GM12878 (cell line): Measurements from ENCODE around the gene SLC6A17. TPM values are rescaled to one million over a fixed set of nuclear protein-coding genes. Genes with fewer than 3 reads are reported as not detected.

ENCODE experiments used
- ATAC-seq: fragments of 200-7000 bp; cut with Tn5 transposase; 3 replicates; pipeline ENCODE4 v1.9.1; 2020; ENCODE audit warnings: mild to moderate bottlenecking, moderate library complexity
- BruUV-seq: library from RNA; stranded (reverse); fragments of 400-500 nt; replicated peaks from 2 replicates; lab custom pipeline; 2021; lab: Mats Ljungman, UMichigan
- CTCF ChIA-PET: fragments of 300-600 bp; sonication (Branson Sonifier 250); formaldehyde crosslinking; extraction: SDS; loops from one replicate; lab custom pipeline; 2021; ENCODE audit warnings: inconsistent platforms; lab: Yijun Ruan, JAX
- POLR2A ChIA-PET: fragments of 350-600 bp; formaldehyde crosslinking; extraction: SDS; loops from one replicate; lab custom pipeline; 2021; ENCODE audit warnings: inconsistent platforms; lab: Charles Lee
- RAD21 ChIA-PET: fragments of 300-600 bp; sonication (Branson Sonifier 250); formaldehyde crosslinking; loops from one replicate; lab custom pipeline; 2023; ENCODE audit warnings: antibody characterized with exemption; ENCODE audit not compliant: unreplicated experiment; lab: Charles Lee
- SMC1A ChIA-PET: fragments of 300-600 bp; sonication (Branson Sonifier 250); formaldehyde crosslinking; loops from one replicate; lab custom pipeline; 2023; ENCODE audit not compliant: unreplicated experiment, uncharacterized antibody; lab: Charles Lee
- DNase-seq: peaks from one replicate; pipeline ENCODE4 v3.0.0-alpha.2; 2011; ENCODE audit warnings: low read depth, low spot score
- FAIRE-seq: peaks from 3 replicates; lab custom pipeline; 2011; peaks lifted over from hg19 to GRCh38; lab: Jason Lieb, UNC
- H2AFZ ChIP-seq: 2 replicates; pipeline ENCODE4 v1.6.0; 2011; ENCODE audit warnings: low read depth, low read length, control low read depth; ENCODE audit not compliant: control insufficient read depth
- H3K27ac ChIP-seq: 2 replicates; pipeline ENCODE4 v1.5.1; 2011; ENCODE audit warnings: control low read depth; ENCODE audit not compliant: control insufficient read depth, insufficient read depth
- H3K27me3 ChIP-seq, 2 experiments: replicated peaks in 1 of 2; 2 replicates each; pipeline versions ENCODE4 v1.6.0 to v1.6.1; 2011; ENCODE audit warnings: low read length in 1 of 2; ENCODE audit not compliant: control insufficient read depth in 2 of 2, insufficient read depth in 2 of 2
- H3K36me3 ChIP-seq, 2 experiments: 2 replicates each; pipeline ENCODE4 v1.5.1; 2011; ENCODE audit warnings: low read length in 1 of 2; ENCODE audit not compliant: control insufficient read depth in 2 of 2, insufficient read depth in 2 of 2
- H3K4me1 ChIP-seq: 2 replicates; pipeline ENCODE4 v1.6.1; 2011; ENCODE audit warnings: mild to moderate bottlenecking, low read length, moderate library complexity, mixed read lengths; ENCODE audit not compliant: control insufficient read depth, insufficient read depth
- H3K4me2 ChIP-seq: 2 replicates; pipeline ENCODE4 v1.6.0; 2011; ENCODE audit warnings: control low read depth; ENCODE audit not compliant: control insufficient read depth, insufficient read depth
- H3K4me3 ChIP-seq: fragments of 200-600 bp; sonication (generic); 2 replicates; pipeline ENCODE4 v1.5.1; 2016
- H3K79me2 ChIP-seq: 2 replicates; pipeline ENCODE4 v1.6.0; 2011; ENCODE audit warnings: low read length; ENCODE audit not compliant: control insufficient read depth, insufficient read depth
- H3K9ac ChIP-seq: 2 replicates; pipeline ENCODE4 v1.8.0; 2011; ENCODE audit warnings: low read length, control low read depth, mixed read lengths; ENCODE audit not compliant: control insufficient read depth, insufficient read depth
- H3K9me3 ChIP-seq: replicated peaks from 3 replicates; pipeline ENCODE4 v1.5.1; 2011; ENCODE audit warnings: mild to moderate bottlenecking, low read length; ENCODE audit not compliant: control insufficient read depth, insufficient read depth
- H4K20me1 ChIP-seq: 2 replicates; pipeline ENCODE4 v1.6.0; 2011; ENCODE audit not compliant: control insufficient read depth, insufficient read depth
- CEBPB ChIP-seq, 2 experiments: fragments of 150-350 bp in 1 of 2; IDR thresholded peaks; 2 replicates each; pipeline ENCODE4 v1.6.1; 2012 to 2014; ENCODE audit warnings: low read depth in 2 of 2, low read length in 2 of 2, borderline replicate concordance in 1 of 2, inconsistent platforms in 1 of 2
- CHD1 ChIP-seq: IDR thresholded peaks from 2 replicates; pipeline ENCODE4 v1.6.1; 2012; ENCODE audit warnings: low read depth, low read length, improper control_type of control experiment
- DPF2 ChIP-seq: fragments of 450-650 bp; IDR thresholded peaks from 2 replicates; pipeline ENCODE4 v1.6.1; 2017; ENCODE audit warnings: mild to moderate bottlenecking
- EED ChIP-seq: sonication (generic); IDR thresholded peaks from 2 replicates; pipeline ENCODE4 v1.6.1; 2016; ENCODE audit warnings: antibody characterized with exemption, low read depth
- GATAD2B ChIP-seq: fragments of 450-650 bp; conservative IDR thresholded peaks from 2 replicates; pipeline ENCODE4 v1.6.1; 2017; ENCODE audit warnings: low read depth, mild to moderate bottlenecking, moderate library complexity
- JUNB ChIP-seq: IDR thresholded peaks from 2 replicates; pipeline ENCODE4 v1.6.1; 2016; ENCODE audit warnings: antibody characterized with exemption, mild to moderate bottlenecking
- KLF5 ChIP-seq: fragments of 450-650 bp; IDR thresholded peaks from 2 replicates; pipeline ENCODE4 v1.6.1; 2014; ENCODE audit warnings: mild to moderate bottlenecking; ENCODE audit not compliant: partially characterized antibody
- NR2C2 ChIP-seq: IDR thresholded peaks from 2 replicates; pipeline ENCODE4 v1.6.1; 2011; ENCODE audit warnings: borderline replicate concordance, low read depth; ENCODE audit not compliant: control insufficient read depth, insufficient read length
- TARDBP ChIP-seq: IDR thresholded peaks from 2 replicates; pipeline ENCODE4 v1.6.1; 2016; ENCODE audit warnings: borderline replicate concordance
- YBX1 ChIP-seq: fragments of 450-650 bp; IDR thresholded peaks from 2 replicates; pipeline ENCODE4 v1.6.1; 2016; ENCODE audit warnings: antibody characterized with exemption
- WGBS: methylation state at CpG from one replicate; pipeline ENCODE4 v1.1.6; 2016; ENCODE audit warnings: low lambda C conversion rate; ENCODE audit not compliant: insufficient replicate concordance, insufficient coverage; ENCODE audit errors: missing lambda C conversion rate; 5-methylcytosine and 5-hydroxymethylcytosine counted together
- in situ Hi-C: fragments of 300-500 bp; cut with MboI; formaldehyde crosslinking; loops from 9 replicates; pipeline ENCODE4 v1.14.3; 2018; ENCODE audit warnings: mixed read lengths
- intact Hi-C: fragments of 100-400 bp; cut with micrococcal nuclease; formaldehyde crosslinking; loops from one replicate; pipeline ENCODE4 v1.14.2; 2022; ENCODE audit not compliant: unreplicated experiment
- polyA plus RNA-seq, 11 experiments: library from polyadenylated mRNA; depleted of rRNA in 4 of 11; unstranded in 6 of 11; stranded (reverse) in 5 of 11; fragments of >200 nt; fragmentation: Nextera tagmentation in 4 of 11; fragmentation: Illumina TruSeq in 1 of 11; extraction: Ambion mirVana in 4 of 11; extraction: Trizol in 1 of 11; gene quantifications; 1 replicate in 1 of 11; 2 replicates in 10 of 11; pipeline versions ENCODE4 v1.2.1 to v1.2.3, GENCODE V29; 2011 to 2016; ENCODE audit warnings: inconsistent platforms in 2 of 11, missing spikeins in 2 of 11, low read depth in 1 of 11
- total RNA-seq, 4 experiments: library from RNA; depleted of rRNA in 3 of 4; stranded (reverse); fragments of >200 nt in 3 of 4; fragmentation: Illumina TruSeq in 1 of 4; extraction: Trizol in 1 of 4; gene quantifications; 2 replicates each; pipeline versions ENCODE4 v1.2.1 to v1.2.3, GENCODE V29; 2013 to 2021
- TF ChIP-seq, protein P1 (sequence below): fragments of 450-650 bp; IDR thresholded peaks from 2 replicates; pipeline ENCODE4 v1.6.1; 2017; ENCODE audit warnings: mild to moderate bottlenecking, moderate library complexity
- TF ChIP-seq, protein P2 (sequence below): fragments of 450-650 bp; IDR thresholded peaks from 2 replicates; pipeline ENCODE4 v1.6.1; 2017; ENCODE audit warnings: antibody characterized with exemption, mild to moderate bottlenecking, moderate library complexity
- TF ChIP-seq, protein P3 (sequence below): fragments of 150-350 bp; IDR thresholded peaks from 2 replicates; pipeline ENCODE4 v1.6.1; 2016; ENCODE audit warnings: low read depth, low read length

SLC6A17 gene
- total and polyA plus RNA-seq, 10 of the 15 experiments (the other 5 are each of a cell fraction or from before 2014, with no cell fraction given), result not detected

DNA sequence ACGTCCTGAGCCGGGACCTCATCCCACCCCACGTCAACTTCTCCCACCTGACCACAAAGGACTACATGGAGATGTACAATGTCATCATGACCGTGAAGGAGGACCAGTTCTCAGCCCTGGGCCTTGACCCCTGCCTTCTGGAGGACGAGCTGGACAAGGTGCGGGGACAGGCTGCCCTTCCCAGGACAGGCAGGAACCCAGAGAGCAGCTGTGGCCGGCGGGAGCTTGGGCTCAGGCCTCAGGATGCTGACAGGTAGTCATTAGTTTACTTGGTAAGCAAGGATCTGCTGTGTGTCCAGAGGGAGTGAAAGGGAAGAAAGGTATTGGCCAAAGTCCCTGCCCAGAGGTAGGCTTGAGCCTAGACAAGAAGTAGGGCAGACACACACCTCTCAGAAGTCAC lies 42.2 kb downstream of the SLC6A17 start (continued):
- TF ChIP-seq, protein P1, sequence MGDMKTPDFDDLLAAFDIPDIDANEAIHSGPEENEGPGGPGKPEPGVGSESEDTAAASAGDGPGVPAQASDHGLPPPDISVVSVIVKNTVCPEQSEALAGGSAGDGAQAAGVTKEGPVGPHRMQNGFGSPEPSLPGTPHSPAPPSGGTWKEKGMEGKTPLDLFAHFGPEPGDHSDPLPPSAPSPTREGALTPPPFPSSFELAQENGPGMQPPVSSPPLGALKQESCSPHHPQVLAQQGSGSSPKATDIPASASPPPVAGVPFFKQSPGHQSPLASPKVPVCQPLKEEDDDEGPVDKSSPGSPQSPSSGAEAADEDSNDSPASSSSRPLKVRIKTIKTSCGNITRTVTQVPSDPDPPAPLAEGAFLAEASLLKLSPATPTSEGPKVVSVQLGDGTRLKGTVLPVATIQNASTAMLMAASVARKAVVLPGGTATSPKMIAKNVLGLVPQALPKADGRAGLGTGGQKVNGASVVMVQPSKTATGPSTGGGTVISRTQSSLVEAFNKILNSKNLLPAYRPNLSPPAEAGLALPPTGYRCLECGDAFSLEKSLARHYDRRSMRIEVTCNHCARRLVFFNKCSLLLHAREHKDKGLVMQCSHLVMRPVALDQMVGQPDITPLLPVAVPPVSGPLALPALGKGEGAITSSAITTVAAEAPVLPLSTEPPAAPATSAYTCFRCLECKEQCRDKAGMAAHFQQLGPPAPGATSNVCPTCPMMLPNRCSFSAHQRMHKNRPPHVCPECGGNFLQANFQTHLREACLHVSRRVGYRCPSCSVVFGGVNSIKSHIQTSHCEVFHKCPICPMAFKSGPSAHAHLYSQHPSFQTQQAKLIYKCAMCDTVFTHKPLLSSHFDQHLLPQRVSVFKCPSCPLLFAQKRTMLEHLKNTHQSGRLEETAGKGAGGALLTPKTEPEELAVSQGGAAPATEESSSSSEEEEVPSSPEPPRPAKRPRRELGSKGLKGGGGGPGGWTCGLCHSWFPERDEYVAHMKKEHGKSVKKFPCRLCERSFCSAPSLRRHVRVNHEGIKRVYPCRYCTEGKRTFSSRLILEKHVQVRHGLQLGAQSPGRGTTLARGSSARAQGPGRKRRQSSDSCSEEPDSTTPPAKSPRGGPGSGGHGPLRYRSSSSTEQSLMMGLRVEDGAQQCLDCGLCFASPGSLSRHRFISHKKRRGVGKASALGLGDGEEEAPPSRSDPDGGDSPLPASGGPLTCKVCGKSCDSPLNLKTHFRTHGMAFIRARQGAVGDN, result no peak
- TF ChIP-seq GATAD2B, result no peak

DNA sequence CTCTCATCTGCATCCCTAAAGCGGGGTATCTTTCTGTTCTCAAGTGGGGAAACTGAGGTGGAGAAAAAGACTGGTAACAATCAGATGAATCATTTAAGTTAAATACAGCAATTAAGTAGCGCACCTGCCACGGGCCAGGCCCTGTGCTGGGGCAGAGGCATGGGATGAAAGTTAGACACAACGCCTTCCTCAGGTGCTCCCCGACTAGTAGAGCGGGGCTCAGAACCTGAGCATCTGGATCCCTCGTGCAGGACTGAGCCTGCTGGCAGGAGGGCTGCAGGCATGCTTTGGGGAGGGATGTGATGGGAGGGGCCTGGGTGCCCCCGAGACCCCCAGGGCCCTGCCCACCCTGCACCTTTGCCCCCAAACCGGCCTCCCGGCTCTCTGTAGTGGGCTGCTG lies 44.9 kb downstream of the SLC6A17 start:
- no peak for DNase-seq
- no peak for ATAC-seq
- CTCF ChIA-PET, result interaction anchor here (2.2 kb wide), 1 partner anchor 301 kb away, joined by 23 read pairs; no protein-coding TSS in a partner anchor
- TF ChIP-seq KLF5, result no peak
- no peak for TF ChIP-seq TARDBP
- no peak for TF ChIP-seq DPF2
- no peak for TF ChIP-seq CHD1
- no peak for TF ChIP-seq YBX1
- TF ChIP-seq, protein P2, sequence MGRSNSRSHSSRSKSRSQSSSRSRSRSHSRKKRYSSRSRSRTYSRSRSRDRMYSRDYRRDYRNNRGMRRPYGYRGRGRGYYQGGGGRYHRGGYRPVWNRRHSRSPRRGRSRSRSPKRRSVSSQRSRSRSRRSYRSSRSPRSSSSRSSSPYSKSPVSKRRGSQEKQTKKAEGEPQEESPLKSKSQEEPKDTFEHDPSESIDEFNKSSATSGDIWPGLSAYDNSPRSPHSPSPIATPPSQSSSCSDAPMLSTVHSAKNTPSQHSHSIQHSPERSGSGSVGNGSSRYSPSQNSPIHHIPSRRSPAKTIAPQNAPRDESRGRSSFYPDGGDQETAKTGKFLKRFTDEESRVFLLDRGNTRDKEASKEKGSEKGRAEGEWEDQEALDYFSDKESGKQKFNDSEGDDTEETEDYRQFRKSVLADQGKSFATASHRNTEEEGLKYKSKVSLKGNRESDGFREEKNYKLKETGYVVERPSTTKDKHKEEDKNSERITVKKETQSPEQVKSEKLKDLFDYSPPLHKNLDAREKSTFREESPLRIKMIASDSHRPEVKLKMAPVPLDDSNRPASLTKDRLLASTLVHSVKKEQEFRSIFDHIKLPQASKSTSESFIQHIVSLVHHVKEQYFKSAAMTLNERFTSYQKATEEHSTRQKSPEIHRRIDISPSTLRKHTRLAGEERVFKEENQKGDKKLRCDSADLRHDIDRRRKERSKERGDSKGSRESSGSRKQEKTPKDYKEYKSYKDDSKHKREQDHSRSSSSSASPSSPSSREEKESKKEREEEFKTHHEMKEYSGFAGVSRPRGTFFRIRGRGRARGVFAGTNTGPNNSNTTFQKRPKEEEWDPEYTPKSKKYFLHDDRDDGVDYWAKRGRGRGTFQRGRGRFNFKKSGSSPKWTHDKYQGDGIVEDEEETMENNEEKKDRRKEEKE, result no peak
- TF ChIP-seq, protein P3, sequence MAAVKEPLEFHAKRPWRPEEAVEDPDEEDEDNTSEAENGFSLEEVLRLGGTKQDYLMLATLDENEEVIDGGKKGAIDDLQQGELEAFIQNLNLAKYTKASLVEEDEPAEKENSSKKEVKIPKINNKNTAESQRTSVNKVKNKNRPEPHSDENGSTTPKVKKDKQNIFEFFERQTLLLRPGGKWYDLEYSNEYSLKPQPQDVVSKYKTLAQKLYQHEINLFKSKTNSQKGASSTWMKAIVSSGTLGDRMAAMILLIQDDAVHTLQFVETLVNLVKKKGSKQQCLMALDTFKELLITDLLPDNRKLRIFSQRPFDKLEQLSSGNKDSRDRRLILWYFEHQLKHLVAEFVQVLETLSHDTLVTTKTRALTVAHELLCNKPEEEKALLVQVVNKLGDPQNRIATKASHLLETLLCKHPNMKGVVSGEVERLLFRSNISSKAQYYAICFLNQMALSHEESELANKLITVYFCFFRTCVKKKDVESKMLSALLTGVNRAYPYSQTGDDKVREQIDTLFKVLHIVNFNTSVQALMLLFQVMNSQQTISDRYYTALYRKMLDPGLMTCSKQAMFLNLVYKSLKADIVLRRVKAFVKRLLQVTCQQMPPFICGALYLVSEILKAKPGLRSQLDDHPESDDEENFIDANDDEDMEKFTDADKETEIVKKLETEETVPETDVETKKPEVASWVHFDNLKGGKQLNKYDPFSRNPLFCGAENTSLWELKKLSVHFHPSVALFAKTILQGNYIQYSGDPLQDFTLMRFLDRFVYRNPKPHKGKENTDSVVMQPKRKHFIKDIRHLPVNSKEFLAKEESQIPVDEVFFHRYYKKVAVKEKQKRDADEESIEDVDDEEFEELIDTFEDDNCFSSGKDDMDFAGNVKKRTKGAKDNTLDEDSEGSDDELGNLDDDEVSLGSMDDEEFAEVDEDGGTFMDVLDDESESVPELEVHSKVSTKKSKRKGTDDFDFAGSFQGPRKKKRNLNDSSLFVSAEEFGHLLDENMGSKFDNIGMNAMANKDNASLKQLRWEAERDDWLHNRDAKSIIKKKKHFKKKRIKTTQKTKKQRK, result no peak
- TF ChIP-seq NR2C2, result no peak
- no peak for TF ChIP-seq EED
- TF ChIP-seq JUNB, result no peak
- TF ChIP-seq CEBPB (IDR thresholded peaks at IDR 0.05; ENCODE audit: borderline replicate concordance in 1 of 2, low read depth in 2 of 2, low read length in 2 of 2), result no peak
- TF ChIP-seq, all 136 proteins: peak for 0
- SMC1A ChIA-PET, result interaction anchor here (3.5 kb wide), 1 partner anchor 265 kb away, joined by 23 read pairs; no protein-coding TSS in a partner anchor
- Histone ChIP-seq H3K36me3 (no peaks in the 10 kb centered on the region), H3K27me3 (peaks cover 0 to 2% of the 10 kb centered on the region in 2 experiments; a peak in 1 of 4 replicates), H3K27ac (no peak overlapping the region), H2AFZ (no peak overlapping the region), H3K9ac (no peak overlapping the region), H3K9me3 (no peaks in the 10 kb centered on the region), H3K4me1 (no peaks in the 10 kb centered on the region), H4K20me1 (no peaks in the 10 kb centered on the region), H3K4me3 (no peak overlapping the region), H3K79me2 (no peaks in the 10 kb centered on the region), H3K4me2 (no peak overlapping the region)
- BruUV-seq, result no TSS peak
- POLR2A ChIA-PET, result no interaction called here
- 42% methylated on average over 8 of the region's 10 CpGs for WGBS
- RAD21 ChIA-PET, result no interaction called here
- intact Hi-C loops (no loop called here), in situ Hi-C loops (no loop called here)
- no peak for FAIRE-seq
